Epidermal melanocyte (primary cell): Measurements from ENCODE around the gene AAMP.

Experiments
- DNase-seq: peaks from one replicate; pipeline ENCODE4 v3.0.0; 2011; ENCODE audit warnings: low spot score; ENCODE audit not compliant: insufficient read length

Gene AAMP

DNA sequence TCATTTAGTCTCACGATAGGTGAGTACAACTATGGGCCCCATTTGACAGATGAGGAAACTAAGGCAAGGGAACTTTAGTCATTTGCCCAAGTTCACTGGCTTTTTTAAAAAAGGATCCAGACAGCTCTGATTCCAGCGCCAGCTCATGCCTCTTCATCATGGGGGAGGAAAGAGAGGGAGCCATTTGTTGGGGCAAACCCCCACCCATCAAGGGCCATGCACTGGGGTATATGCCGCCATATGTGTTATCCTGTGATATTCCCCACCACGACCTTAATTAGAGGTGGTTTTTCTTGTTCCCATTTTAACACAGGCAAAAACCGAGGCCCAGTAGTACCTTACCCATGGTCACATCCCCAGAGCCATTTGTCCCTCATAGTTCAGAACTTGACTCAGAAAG lies 9.8 kb downstream of the AAMP start:
- DNase-seq = no peak

DNA sequence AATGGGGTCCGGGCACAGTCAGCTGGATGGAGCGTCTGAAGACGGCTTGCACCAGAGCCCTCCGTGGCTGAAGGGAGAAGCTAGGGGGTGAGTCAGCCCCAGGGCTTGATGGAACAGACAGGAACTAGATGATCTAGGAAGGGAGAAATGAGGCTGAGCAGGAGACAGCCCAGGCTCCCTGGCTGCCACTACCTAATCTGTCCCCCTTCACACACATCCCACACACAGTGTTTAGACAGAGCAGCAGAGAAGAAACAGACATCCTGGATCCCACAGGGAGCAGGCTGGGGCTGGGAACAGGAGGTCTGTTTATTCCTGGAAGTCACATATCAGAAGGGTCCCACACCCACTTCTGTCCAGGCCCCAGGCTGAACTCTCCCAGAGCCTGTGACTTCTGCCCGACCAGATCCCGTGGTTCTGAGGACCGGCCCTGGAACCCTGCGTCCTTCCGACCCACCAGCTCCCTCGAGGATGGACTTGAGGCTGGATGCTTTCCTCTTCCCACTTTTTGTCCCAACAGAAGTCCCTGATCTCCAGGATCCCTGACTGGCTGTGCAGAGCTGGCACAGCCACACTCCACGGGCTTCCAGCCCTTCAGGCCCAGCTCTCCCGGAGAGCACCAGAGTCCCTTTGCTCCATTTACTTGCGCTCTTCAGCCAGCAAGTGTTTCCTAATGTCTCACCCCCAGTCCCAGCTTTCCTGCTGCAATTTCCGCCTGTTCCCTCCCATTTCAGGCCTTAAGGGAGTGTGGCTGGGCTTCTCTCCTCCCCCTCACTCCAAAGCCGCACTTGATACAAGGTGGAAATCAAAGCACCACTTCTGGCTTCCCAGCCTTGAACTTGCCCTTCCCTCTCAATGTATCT lies 10.6 kb downstream of the AAMP start:
- no peak for DNase-seq

DNA sequence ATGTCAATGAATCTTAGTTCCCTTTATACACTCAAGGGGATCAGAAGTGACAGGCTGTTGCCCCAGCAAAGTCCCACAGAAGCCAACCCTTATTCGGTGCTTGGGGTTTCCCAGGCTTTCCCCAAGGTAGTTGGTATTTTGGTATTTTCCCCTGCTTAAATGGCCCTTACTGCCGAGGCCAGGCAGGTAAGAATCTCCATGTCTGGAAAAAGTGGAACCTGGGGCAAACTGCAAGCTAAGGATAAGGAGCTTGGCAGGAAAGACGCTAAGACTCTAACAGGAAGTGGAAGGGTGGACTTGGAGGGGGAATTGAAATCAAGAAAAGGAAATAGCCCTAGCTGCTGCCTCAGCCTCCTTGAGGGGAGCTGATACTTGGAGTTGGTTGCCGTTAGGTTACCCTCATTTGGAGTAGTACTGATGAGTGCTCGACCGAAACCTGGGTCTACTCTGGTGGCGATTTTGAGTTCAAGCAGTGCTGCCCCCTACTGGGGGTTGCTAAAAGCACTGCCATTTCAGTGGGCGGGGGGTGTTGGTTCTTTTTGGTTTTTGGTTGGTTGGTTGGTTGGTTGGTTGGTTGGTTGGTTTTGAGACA lies 12.5 kb downstream of the AAMP start:
- DNase-seq = no peak

DNA sequence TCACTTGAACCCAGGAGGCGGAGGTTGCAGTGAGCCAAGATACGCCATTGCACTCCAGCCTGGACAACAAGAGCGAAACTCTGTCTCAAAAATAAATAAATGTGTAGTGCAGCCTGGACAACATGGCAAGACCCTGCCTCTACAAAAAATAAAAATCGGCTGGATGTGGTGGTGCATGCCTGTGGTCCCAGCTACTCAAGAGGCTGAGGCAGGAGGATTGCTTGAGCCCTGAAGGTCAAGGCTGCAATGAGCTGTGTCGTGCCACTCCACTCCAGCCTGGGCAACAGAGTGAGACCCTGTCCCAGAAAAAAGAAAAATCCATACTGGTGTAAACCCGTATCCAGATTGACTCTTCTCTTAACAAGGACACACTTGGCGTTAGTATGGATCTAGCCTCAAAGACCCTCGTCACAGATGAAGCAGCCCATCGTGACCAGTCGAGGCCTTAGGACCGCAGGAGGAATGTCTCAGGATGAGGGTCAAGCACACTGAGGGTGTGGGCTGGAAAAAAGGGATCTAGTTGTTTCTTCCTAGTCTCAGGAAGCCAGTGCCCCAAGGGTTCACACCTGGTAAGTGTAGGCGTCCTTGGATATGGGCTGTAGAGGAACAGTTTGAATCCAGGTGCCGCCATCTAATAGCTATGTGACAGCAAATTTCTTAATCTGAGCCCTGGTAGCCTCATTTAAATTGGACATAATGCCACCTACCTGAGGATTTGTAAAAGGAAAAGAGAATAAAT lies 13.2 kb downstream of the AAMP start:
- DNase-seq = no peak

DNA sequence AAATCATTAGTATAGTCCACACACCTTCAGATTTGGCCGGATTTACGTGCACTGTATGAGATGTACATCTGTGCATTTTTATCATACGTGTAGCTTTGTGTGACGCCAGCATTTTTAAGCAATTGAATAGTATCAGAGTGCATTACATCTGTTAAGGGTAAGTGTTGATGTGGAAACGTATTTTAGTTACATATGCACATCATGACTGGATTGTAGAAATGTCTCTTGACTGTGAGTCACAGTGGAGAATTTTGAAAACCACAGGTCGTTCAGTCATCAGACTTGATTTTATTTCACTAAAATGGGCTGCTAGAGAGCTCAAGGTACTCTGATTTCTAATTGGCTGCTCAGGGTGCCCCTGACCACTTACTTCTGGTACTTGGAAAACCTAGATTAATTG lies 14.5 kb downstream of the AAMP start:
- DNase-seq = no peak

DNA sequence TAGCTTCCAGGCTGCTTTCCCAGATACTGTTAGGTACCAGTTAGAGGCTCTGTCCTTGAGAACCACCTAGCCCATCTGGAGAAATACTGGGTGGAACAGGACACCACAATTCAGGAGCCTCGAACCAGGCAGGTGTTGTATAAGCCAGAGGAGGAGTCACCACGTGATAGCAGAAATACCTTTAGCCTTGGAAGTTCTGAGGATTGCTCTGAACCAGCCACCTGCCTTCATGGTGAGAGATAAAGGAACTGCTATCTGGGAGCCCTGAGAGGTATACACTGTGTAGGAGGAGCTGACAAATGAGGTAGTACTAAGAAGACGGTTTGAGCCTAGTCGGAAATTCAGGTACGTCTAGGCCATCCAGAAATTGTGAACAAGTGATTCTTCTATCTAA lies 16.7 kb downstream of the AAMP start:
- DNase-seq = no peak

DNA sequence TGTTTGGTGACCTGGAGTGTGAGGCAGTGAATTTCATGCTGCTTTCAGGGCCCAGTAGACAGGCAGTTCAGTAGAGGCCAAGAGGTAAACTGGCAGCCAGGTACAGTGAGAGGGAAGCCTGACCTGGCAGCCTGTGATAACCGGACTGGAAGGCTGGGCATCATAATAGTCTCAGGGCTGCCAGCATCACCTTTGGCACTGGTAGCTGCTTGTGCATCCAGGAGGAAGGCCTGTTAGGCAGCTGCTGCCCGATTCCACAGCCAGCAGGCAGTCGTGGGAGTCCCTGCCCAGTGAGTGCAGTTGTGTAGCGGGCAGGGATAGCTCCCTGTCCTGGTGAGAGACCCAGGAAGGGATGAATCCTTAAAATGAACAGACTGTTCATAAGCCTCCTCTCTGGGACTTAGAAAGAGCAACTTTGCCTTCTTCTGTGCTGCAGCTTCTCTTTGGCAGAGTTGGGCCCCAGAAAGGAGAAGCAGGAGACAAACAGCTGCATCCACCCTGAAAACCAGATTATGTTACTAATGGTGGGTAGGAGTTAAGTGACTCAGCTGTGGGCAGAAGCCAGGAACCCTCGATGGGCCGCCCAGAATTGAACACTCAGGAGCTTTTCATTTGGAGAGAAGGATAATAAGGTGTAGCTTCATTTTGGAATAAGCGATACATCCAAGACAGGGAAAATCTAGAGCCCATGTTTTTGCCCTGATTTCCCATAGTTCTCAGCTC lies 17.3 kb downstream of the AAMP start:
- DNase-seq = no peak

DNA sequence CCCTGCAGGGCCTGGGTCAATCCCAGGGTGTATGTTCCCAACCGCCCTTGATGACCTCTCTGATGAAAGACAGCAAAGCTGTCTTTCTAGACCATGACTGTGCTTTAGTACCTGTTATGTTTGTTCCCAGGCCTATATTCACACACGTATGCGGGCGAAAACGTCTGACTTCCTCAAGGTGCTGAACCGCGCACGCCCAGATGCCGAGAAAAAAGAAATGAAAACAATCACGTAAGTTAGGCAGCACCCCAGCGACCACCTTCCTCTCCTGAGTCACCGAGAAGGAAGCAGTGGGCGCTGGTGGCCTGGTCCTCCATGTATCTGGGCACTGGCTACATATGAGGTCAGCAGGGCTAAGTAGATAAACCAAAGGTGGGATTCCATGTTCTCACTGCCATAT lies 20.2 kb downstream of the AAMP start:
- DNase-seq = no peak

DNA sequence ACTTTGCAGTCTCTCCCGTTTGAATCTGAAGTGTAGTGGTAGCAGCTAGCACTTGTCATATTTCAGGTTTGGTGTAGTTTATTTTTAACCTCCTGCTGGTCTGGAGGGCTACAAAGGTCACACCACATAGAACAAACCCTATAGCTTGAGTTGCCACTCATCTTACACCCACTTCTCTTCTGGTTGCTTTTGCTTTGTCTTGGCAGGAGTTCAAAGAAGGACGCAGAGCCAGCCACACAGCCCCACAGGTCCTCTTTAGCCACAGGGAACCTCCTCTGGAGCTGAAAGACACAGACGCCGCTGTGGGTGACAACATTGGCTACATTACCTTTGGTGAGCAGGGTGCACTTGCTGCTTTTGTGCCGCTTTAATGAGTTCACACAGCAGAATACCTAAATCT lies 24.7 kb downstream of the AAMP start:
- DNase-seq = no peak

DNA sequence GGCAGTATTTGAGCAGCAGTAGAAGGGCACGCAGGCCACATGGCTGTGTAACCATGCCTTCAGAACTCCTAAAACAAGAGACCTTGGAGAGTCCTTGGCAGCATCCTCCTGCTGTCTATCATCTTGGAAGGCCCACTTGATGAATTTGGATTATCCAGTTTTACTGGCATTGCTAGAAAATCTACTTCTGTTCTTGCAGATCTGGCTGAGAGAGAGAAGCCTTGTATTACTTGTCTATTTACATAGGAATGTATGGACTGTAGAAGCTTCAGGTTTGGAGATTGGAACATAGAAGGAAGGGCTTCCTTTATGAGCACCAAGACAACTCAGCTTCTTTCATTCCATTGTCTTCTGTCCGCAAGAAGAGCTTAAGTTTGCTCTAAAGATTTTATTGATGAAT lies 25.3 kb downstream of the AAMP start:
- no peak for DNase-seq

DNA sequence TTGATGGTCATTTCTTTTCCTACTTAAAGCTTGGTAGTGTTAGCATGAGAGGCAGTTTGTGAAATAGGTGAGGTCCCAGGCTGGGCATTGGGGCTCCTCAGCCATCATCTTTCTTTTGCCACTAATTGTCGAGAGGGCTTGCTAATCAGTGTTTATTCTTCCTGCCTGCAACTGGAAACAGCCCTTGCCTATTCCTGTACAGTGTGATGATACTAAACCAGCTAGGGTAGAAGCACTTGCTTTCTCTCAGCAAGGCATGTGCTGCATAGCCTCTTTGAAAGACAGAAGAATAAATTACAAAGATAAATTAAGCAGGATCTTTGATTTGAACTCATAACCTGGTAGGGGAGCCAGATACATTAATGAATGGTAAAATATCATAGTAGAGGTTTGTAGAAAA lies 25.7 kb downstream of the AAMP start:
- no peak for DNase-seq

DNA sequence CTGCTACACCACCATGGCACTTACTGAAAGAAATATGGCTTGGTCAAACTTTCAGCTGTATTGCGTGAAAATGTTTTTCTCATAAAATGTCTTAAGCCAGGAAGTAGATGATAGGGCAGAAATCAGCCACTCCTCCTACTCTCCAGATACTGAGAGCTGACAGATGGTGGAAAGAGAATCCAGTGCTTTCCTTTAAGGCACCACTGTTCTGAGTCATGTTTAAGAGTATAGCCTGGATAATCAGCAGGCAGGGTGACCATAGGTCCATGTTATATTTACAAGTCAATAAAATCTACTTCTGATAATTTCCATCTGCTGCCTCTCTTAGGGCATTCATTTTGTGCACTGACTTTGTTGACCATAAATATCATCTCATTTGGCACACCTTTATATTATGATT lies 31.1 kb downstream of the AAMP start:
- no peak for DNase-seq

DNA sequence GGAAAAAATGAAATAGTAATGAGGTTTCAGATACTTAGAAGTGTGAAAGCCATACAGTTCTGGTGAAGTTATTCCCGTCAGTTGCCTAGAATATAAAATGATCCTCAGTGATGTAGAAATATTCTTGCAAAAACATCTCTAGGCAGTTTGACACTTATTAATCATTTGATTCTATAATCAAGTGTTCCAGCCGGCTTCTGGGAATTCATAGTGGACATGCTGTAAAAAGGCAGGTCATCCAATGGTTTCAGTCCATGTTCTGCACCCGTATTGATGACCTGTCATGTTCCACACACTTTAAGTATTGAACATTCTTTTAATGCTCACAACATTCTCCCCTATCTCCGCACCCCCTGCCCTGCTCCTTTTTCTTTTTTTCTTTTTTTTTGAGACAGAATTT lies 33.1 kb downstream of the AAMP start:
- no peak for DNase-seq

DNA sequence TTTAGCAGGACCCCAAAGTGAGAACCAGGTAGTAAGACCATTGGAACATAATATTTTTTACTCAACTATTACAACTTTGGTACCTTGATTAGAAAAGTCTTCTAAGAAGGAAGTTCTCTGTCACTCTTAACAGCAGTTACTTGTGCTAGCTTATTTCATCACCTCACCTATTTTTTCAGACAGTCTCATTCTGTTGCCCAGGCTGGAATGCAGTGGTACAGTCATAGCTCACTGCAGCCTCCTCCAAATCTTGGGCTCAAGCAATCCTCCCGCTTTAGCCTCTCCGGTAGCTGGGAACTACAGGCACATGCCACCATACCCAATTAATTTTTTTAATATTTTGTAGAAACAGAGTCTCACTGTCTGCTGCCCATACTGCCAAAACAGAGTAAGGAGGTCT lies 34.9 kb downstream of the AAMP start:
- DNase-seq = no peak

DNA sequence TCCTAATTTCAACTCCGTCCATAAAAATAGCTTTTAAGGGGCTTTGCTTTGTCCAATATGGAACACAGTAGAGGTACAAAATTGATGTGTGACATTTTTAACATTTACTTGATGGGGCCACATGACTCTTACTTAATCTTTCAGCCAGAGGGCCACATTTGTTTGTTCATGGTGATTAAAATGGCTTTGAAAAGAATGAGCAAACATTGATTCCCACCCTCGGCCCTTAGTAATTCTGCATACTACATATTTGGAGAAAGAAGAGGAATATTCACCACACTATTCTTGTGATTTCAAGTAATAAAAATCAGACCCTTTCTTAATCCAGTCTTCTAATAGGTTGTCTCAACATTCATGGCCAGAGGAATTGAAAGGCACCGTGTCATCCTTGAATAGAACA lies 35.4 kb downstream of the AAMP start:
- no peak for DNase-seq

DNA sequence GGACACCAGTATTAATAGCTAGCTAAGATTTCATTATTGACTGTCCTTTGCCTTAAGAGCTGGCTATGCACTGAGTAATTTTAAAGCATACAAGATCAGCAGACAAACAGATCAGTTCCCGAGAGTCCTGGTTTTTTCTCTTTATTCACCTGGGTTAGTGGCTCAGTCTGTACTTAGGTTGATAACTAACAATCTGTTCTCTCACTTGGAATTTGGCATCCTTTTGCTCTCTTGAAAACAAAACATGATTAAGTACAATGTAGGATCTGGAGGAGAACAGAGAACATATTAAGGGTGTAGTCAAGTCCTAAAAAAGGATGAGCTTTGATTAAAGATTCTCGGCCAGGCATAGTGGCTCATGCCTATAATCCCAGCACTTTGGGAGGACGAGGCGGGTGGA lies 36.4 kb downstream of the AAMP start:
- no peak for DNase-seq

DNA sequence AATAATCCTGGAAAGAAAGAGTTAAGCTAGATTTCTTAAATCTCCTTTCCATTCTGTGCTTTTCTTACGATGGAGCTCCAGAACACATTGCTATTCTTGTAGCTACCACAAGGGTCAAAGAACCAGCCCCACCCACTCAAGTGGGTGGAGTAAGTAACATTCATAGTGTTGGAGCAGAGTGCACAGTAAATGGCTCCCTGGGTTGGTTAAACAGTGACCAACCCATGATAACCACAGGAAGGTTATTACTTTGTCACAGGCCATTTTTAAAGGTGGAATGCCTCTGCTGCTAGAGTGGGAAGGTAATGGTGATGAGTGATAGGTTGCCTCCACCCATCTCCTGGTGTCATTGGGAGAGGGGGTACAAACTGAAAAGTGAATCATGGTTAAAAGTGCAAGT lies 39.1 kb downstream of the AAMP start:
- DNase-seq = no peak

DNA sequence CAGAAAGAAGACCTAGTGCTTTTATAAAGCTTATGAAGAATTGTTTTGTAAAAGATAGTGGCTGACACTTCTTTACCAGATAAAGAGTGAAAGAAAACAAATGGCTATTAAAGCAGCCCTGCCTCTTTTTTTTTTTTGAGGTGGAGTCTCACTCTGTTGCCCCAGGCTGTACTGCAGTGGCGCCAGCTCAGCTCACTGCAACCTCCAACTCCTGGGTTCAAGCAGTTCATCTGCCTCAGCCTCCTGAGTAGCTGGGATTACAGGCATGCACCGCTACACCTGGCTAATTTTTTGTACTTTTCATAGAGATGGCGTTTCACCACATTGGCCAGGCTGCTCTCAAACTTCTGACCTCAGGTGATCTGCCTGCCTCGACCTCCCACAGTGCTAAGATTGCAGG lies 40.1 kb downstream of the AAMP start:
- no peak for DNase-seq

DNA sequence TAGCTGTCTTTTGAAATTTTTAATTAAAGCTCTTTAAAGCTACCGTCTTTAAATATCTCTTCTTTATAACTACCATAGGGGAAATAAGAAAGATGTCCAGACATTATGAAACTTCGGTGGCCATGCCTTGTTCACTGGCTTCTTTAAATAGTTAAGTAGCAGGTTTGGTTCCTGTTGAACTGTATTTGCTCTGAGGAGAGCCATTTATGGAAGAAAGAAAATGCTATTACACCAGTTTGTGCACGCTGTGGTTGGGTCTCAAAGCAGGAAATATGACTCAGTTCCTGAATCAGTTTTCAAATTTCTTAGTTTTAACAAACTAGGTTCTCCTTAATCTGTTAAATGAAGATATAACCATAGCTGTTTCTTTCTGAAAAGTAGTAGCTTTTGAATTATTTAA lies 40.7 kb downstream of the AAMP start:
- no peak for DNase-seq

DNA sequence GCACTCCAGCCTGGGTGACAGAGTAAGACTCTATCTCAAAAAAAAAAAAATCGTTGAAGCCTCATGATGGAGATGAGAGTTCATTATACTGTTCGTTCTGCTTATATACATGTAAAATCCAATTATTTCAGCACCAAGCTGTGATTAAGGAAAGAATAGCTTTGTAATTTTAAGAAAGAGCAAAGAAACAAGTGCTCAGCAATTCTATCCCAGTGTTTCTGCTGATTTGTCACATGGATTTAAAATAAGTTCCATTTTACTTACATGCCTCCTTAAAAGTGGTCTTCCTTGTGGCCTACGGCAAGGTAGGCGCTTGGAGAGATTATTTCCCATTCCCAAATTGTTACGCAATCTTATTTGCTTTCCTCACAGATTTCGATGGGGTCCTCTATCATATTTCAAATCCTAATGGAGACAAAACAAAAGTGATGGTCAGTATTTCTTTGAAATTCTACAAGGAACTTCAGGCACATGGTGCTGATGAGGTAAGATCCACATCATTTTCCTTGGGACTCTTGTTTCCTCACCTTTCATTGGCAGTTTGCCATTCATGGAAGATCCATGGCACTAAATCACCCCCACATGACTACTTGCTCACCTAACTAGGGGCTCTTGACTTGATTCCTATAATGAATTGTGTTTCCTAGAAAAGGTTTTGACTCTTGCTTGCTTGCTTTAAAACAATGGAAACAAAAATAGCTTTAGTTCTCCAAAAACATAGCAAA lies 41.4 kb downstream of the AAMP start:
- no peak for DNase-seq

DNA sequence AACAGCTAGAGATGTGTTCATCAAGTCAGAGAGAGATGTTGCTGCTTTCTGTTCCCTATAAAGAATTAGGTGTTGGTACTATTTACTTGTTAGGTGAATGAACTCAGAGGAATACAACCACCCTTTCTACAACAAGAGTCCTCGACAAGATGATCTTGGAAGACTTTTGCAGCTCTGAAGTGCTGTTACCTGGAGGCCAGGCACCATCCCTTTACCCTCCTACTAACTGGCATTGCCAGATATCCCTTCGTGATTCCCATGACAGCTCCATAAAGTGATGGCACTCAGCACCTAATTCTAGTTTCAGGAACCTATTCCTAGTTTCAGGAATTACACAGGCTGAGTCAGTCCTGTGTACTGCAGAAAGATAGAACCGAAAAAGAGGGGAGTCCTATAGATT lies 43.0 kb downstream of the AAMP start:
- DNase-seq = no peak
